ENCODE results near the gene SPRTN. TPM values are rescaled to one million over a fixed set of nuclear protein-coding genes. Genes with fewer than 3 reads are reported as not detected.
A peak's percentile ranks its signal among the peaks of the same experiment; 100 is the strongest.

SPRTN gene
- polyA plus RNA-seq, 1 donor = 9.9 TPM

GRCh38 chr1:231351816-231352215 lies 13.7 kb downstream of the SPRTN start:
- no peak for DNase-seq
- no peak overlapping the region for H3K4me3 ChIP-seq (ENCODE audit: low read length)
- no peaks in the 10 kb centered on the region for H3K9me3 ChIP-seq (ENCODE audit: control insufficient read depth, low read depth, low read length)
- WGBS (ENCODE audit: insufficient coverage, low lambda C conversion rate) = no CpG with 5 or more reads among the region's 2 CpGs
- peaks cover 38% of the 10 kb centered on the region for H3K36me3 ChIP-seq (ENCODE audit: control insufficient read depth, insufficient read depth, low read length)
- no peak overlapping the region for H3K27ac ChIP-seq (ENCODE audit: low read length)
- no peaks in the 10 kb centered on the region for H3K4me1 ChIP-seq (ENCODE audit: control insufficient read depth, insufficient read depth, low read length)
- no peaks in the 10 kb centered on the region for H3K27me3 ChIP-seq (ENCODE audit: control insufficient read depth, insufficient read depth, low read length)

GRCh38 chr1:231353086-231353485 lies 15.0 kb downstream of the SPRTN start:
- Histone ChIP-seq H3K4me1 (ENCODE audit: control insufficient read depth, insufficient read depth, low read length) (no peaks in the 10 kb centered on the region), H3K36me3 (ENCODE audit: control insufficient read depth, insufficient read depth, low read length) (peaks cover 32% of the 10 kb centered on the region), H3K4me3 (ENCODE audit: low read length) (no peak overlapping the region), H3K27me3 (ENCODE audit: control insufficient read depth, insufficient read depth, low read length) (no peaks in the 10 kb centered on the region), H3K27ac (ENCODE audit: low read length) (no peak overlapping the region), H3K9me3 (ENCODE audit: control insufficient read depth, low read depth, low read length) (no peaks in the 10 kb centered on the region)
- no CpG with 5 or more reads among the region's 2 CpGs for WGBS (ENCODE audit: insufficient coverage, low lambda C conversion rate)
- no peak for DNase-seq

GRCh38 chr1:231354330-231355020 lies 16.4 kb downstream of the SPRTN start:
- Histone ChIP-seq H3K27me3 (ENCODE audit: control insufficient read depth, insufficient read depth, low read length) (no peaks in the 10 kb centered on the region), H3K4me3 (ENCODE audit: low read length) (no peak overlapping the region), H3K4me1 (ENCODE audit: control insufficient read depth, insufficient read depth, low read length) (no peaks in the 10 kb centered on the region), H3K27ac (ENCODE audit: low read length) (no peak overlapping the region), H3K36me3 (ENCODE audit: control insufficient read depth, insufficient read depth, low read length) (peaks cover 21% of the 10 kb centered on the region), H3K9me3 (ENCODE audit: control insufficient read depth, low read depth, low read length) (no peaks in the 10 kb centered on the region)
- no peak for DNase-seq
- WGBS (ENCODE audit: insufficient coverage, low lambda C conversion rate) = 100% methylated on average over 1 of the region's 5 CpGs

- H3K27me3 ChIP-seq (ENCODE audit: control insufficient read depth, insufficient read depth, low read length) = no peaks in the 10 kb centered on the region
- WGBS (ENCODE audit: insufficient coverage, low lambda C conversion rate) = 93% methylated on average over 3 of the region's 3 CpGs
- DNase-seq = no peak
- no peaks in the 10 kb centered on the region for H3K9me3 ChIP-seq (ENCODE audit: control insufficient read depth, low read depth, low read length)
- H3K27ac ChIP-seq (ENCODE audit: low read length) = no peak overlapping the region
- H3K36me3 ChIP-seq (ENCODE audit: control insufficient read depth, insufficient read depth, low read length) = peaks cover 19% of the 10 kb centered on the region
- H3K4me1 ChIP-seq (ENCODE audit: control insufficient read depth, insufficient read depth, low read length) = no peaks in the 10 kb centered on the region
- H3K4me3 ChIP-seq (ENCODE audit: low read length) = no peak overlapping the region
Observed at GRCh38 chr1:231355171-231355570, 17.1 kb downstream of the SPRTN start.

- no peak overlapping the region for H3K4me3 ChIP-seq (ENCODE audit: low read length)
- H3K27me3 ChIP-seq (ENCODE audit: control insufficient read depth, insufficient read depth, low read length) = no peaks in the 10 kb centered on the region
- 82% methylated on average over 4 of the region's 10 CpGs for whole genome bisulfite sequencing (ENCODE audit: insufficient coverage, low lambda C conversion rate)
- DNase-seq = no peak
- H3K9me3 ChIP-seq (ENCODE audit: control insufficient read depth, low read depth, low read length) = no peaks in the 10 kb centered on the region
- H3K36me3 ChIP-seq (ENCODE audit: control insufficient read depth, insufficient read depth, low read length) = peaks cover 13% of the 10 kb centered on the region
- H3K27ac ChIP-seq (ENCODE audit: low read length) = no peak overlapping the region
- no peaks in the 10 kb centered on the region for H3K4me1 ChIP-seq (ENCODE audit: control insufficient read depth, insufficient read depth, low read length)
Observed at GRCh38 chr1:231357187-231357772, 19.2 kb downstream of the SPRTN start.

- DNase-seq = peak; percentile 43 to 64
- Histone ChIP-seq H3K27ac (ENCODE audit: low read length) (no peak overlapping the region), H3K4me3 (ENCODE audit: low read length) (no peak overlapping the region), H3K36me3 (ENCODE audit: control insufficient read depth, insufficient read depth, low read length) (peaks cover 8% of the 10 kb centered on the region), H3K9me3 (ENCODE audit: control insufficient read depth, low read depth, low read length) (no peaks in the 10 kb centered on the region), H3K4me1 (ENCODE audit: control insufficient read depth, insufficient read depth, low read length) (no peaks in the 10 kb centered on the region), H3K27me3 (ENCODE audit: control insufficient read depth, insufficient read depth, low read length) (no peaks in the 10 kb centered on the region)
- 15% methylated on average over 2 of the region's 4 CpGs for WGBS (ENCODE audit: insufficient coverage, low lambda C conversion rate)
Observed at GRCh38 chr1:231357831-231358354, 19.8 kb downstream of the SPRTN start.

GRCh38 chr1:231359113-231359512 lies 21.0 kb downstream of the SPRTN start:
- Histone ChIP-seq H3K27ac (ENCODE audit: low read length) (no peak overlapping the region), H3K4me3 (ENCODE audit: low read length) (no peak overlapping the region), H3K27me3 (ENCODE audit: control insufficient read depth, insufficient read depth, low read length) (no peaks in the 10 kb centered on the region), H3K36me3 (ENCODE audit: control insufficient read depth, insufficient read depth, low read length) (peaks cover 5% of the 10 kb centered on the region), H3K9me3 (ENCODE audit: control insufficient read depth, low read depth, low read length) (no peaks in the 10 kb centered on the region), H3K4me1 (ENCODE audit: control insufficient read depth, insufficient read depth, low read length) (no peaks in the 10 kb centered on the region)
- 88% methylated on average over 1 of the region's 6 CpGs for WGBS (ENCODE audit: insufficient coverage, low lambda C conversion rate)
- DNase-seq = no peak

GRCh38 chr1:231362325-231362724 lies 24.2 kb downstream of the SPRTN start:
- Histone ChIP-seq H3K27me3 (ENCODE audit: control insufficient read depth, insufficient read depth, low read length) (no peaks in the 10 kb centered on the region), H3K4me1 (ENCODE audit: control insufficient read depth, insufficient read depth, low read length) (no peaks in the 10 kb centered on the region), H3K9me3 (ENCODE audit: control insufficient read depth, low read depth, low read length) (no peaks in the 10 kb centered on the region), H3K27ac (ENCODE audit: low read length) (no peak overlapping the region), H3K4me3 (ENCODE audit: low read length) (no peak overlapping the region), H3K36me3 (ENCODE audit: control insufficient read depth, insufficient read depth, low read length) (peaks cover 8% of the 10 kb centered on the region)
- no CpG with 5 or more reads among the region's 1 CpG for WGBS (ENCODE audit: insufficient coverage, low lambda C conversion rate)
- no peak for DNase-seq

GRCh38 chr1:231363624-231364023 lies 25.5 kb downstream of the SPRTN start:
- Histone ChIP-seq H3K4me1 (ENCODE audit: control insufficient read depth, insufficient read depth, low read length) (no peaks in the 10 kb centered on the region), H3K27me3 (ENCODE audit: control insufficient read depth, insufficient read depth, low read length) (no peaks in the 10 kb centered on the region), H3K36me3 (ENCODE audit: control insufficient read depth, insufficient read depth, low read length) (peaks cover 11% of the 10 kb centered on the region), H3K27ac (ENCODE audit: low read length) (no peak overlapping the region), H3K4me3 (ENCODE audit: low read length) (no peak overlapping the region), H3K9me3 (ENCODE audit: control insufficient read depth, low read depth, low read length) (no peaks in the 10 kb centered on the region)
- no peak for DNase-seq
- no CpG with 5 or more reads among the region's 1 CpG for whole genome bisulfite sequencing (ENCODE audit: insufficient coverage, low lambda C conversion rate)

GRCh38 chr1:231364192-231364591 lies 26.1 kb downstream of the SPRTN start:
- Histone ChIP-seq H3K4me3 (ENCODE audit: low read length) (no peak overlapping the region), H3K9me3 (ENCODE audit: control insufficient read depth, low read depth, low read length) (no peaks in the 10 kb centered on the region), H3K4me1 (ENCODE audit: control insufficient read depth, insufficient read depth, low read length) (no peaks in the 10 kb centered on the region), H3K27ac (ENCODE audit: low read length) (no peak overlapping the region), H3K27me3 (ENCODE audit: control insufficient read depth, insufficient read depth, low read length) (no peaks in the 10 kb centered on the region), H3K36me3 (ENCODE audit: control insufficient read depth, insufficient read depth, low read length) (peaks cover 14% of the 10 kb centered on the region)
- DNase-seq = no peak
- WGBS (ENCODE audit: insufficient coverage, low lambda C conversion rate) = no CpG with 5 or more reads among the region's 5 CpGs

Measured in large intestine (tissue), 3 donors.